HG02840 (cell line): ENCODE data around the gene ANKRD66.
"Not testable (repeated sequence)": the region's sequence is repeated elsewhere in the genome, so short reads cannot be mapped to it uniquely, and the experiment has no call there.

Experiments
- ATAC-seq: cut with Tn5 transposase; IDR thresholded peaks from one replicate; pipeline ENCODE4 v1.9.1; 2021; ENCODE audit warnings: mild to moderate bottlenecking, moderate library complexity, moderate number of reproducible peaks; ENCODE audit not compliant: unreplicated experiment, low FRiP score

ANKRD66 gene

GRCh38 chr6:46746696-46747095, at the start of gene ANKRD66:
ANKRD66 (plus strand) TSS chr6:46746933; CDS start chr6:46751949, 5,016 bp downstream.
- no peak for ATAC-seq

GRCh38 chr6:46699970-46700369, 46.8 kb upstream of the ANKRD66 start:
- no peak for ATAC-seq

GRCh38 chr6:46704562-46704961, 42.2 kb upstream of the ANKRD66 start:
- ATAC-seq: no peak

- ATAC-seq: no peak
These were observed 40.3 kb upstream of the ANKRD66 start for GRCh38 chr6:46706464-46706863.

GRCh38 chr6:46711491-46711890, 35.2 kb upstream of the ANKRD66 start:
- no peak for ATAC-seq

- no peak for ATAC-seq
These were observed 31.6 kb upstream of the ANKRD66 start for GRCh38 chr6:46715141-46715540.

GRCh38 chr6:46719099-46719498, 27.6 kb upstream of the ANKRD66 start:
- no peak for ATAC-seq

- no peak for ATAC-seq
These were observed 26.3 kb upstream of the ANKRD66 start for GRCh38 chr6:46720401-46720800.

- no peak for ATAC-seq
These were observed 16.9 kb upstream of the ANKRD66 start for GRCh38 chr6:46729787-46730326.

GRCh38 chr6:46730921-46731461, 15.7 kb upstream of the ANKRD66 start:
- no peak for ATAC-seq

GRCh38 chr6:46733341-46733801, 13.4 kb upstream of the ANKRD66 start:
- ATAC-seq: no peak

- ATAC-seq: no peak
These were observed 11.6 kb upstream of the ANKRD66 start, which contains the start of gene PLA2G7 for GRCh38 chr6:46734867-46735719. PLA2G7 (minus strand) TSS chr6:46735375; CDS start chr6:46722891, 12,484 bp downstream.

GRCh38 chr6:46735720-46736031, 11.1 kb upstream of the ANKRD66 start:
- no peak for ATAC-seq

- ATAC-seq: no peak
These were observed 9.8 kb upstream of the ANKRD66 start for GRCh38 chr6:46736906-46737305.

GRCh38 chr6:46741482-46741881, 5.3 kb upstream of the ANKRD66 start:
- no peak for ATAC-seq

- ATAC-seq: no peak
These were observed 4.8 kb upstream of the ANKRD66 start for GRCh38 chr6:46741910-46742309.

GRCh38 chr6:46743425-46744158, 3.1 kb upstream of the ANKRD66 start:
- no peak for ATAC-seq

- ATAC-seq: not testable (repeated sequence)
These were observed 2.5 kb upstream of the ANKRD66 start for GRCh38 chr6:46744159-46744725.

GRCh38 chr6:46745973-46746372, 760 bp upstream of the ANKRD66 start:
- ATAC-seq: no peak

GRCh38 chr6:46748940-46749503, 2.3 kb downstream of the ANKRD66 start:
- no peak for ATAC-seq
